ENCODE results near the gene MARK4. TPM values are rescaled to one million over a fixed set of nuclear protein-coding genes. Genes with fewer than 3 reads are reported as not detected.

The MARK4 gene
- total RNA-seq, 4 donors from 2014 or later: 11.0 to 40.8 (median 13.2) TPM

DNA sequence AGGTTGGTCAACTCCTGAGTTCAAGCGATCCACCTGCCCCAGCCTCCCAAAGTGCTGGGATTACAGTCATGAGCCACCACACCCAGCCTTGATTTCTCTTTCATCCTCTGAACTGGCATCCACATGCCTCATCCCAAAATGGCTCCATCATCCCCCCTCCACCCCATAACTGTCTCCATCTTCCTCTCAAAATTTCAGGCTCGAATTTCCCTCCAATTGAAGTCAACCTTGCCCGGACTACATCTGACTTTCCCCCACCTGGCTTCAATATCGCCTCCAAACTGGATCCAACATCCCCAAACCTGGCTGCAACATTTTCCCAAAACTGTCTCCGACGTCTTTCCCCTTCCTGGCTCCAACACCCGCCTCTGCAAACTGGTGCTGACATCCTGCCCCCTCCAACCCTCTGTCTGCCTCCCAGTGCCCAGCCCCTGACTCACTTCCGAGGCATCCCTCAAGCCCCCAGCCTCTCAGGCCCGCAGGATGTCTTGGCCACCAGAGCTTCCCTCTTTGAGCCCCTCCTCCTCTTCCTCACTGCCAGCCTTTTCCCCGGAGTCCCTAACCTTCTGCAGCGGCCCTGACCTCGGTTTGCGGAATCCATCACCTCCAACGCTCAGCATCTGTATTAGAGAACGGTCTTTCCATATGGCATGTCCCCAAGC is 6.8 kb upstream of the MARK4 start:
- H3K27ac ChIP-seq: no peak overlapping the region
- DNase-seq: no peak
- TF ChIP-seq POLR2A (IDR thresholded peaks at IDR 0.05): no peak
- TF ChIP-seq, protein P1, sequence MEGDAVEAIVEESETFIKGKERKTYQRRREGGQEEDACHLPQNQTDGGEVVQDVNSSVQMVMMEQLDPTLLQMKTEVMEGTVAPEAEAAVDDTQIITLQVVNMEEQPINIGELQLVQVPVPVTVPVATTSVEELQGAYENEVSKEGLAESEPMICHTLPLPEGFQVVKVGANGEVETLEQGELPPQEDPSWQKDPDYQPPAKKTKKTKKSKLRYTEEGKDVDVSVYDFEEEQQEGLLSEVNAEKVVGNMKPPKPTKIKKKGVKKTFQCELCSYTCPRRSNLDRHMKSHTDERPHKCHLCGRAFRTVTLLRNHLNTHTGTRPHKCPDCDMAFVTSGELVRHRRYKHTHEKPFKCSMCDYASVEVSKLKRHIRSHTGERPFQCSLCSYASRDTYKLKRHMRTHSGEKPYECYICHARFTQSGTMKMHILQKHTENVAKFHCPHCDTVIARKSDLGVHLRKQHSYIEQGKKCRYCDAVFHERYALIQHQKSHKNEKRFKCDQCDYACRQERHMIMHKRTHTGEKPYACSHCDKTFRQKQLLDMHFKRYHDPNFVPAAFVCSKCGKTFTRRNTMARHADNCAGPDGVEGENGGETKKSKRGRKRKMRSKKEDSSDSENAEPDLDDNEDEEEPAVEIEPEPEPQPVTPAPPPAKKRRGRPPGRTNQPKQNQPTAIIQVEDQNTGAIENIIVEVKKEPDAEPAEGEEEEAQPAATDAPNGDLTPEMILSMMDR (IDR thresholded peaks at IDR 0.05): no peak
- no peak for TF ChIP-seq POLR2AphosphoS5 (IDR thresholded peaks at IDR 0.05)
- TF ChIP-seq EP300 (IDR thresholded peaks at IDR 0.05; ENCODE audit: low read depth): no peak
- H3K4me3 ChIP-seq: no peak overlapping the region
- no peaks in the 10 kb centered on the region for H3K9me3 ChIP-seq
- peaks cover 0 to 8% (median 3%) of the 10 kb centered on the region in 4 donors for H3K4me1 ChIP-seq
- WGBS, 2 donors (ENCODE audit: low coverage in 1 of 2): 50 to 66% methylated on average over 12 to 15 of the region's 15 CpGs
- in situ Hi-C loops (cut with MboI; ENCODE audit: low pct_ligation_motif_present in 1 of 4, low pct_unique_long_range_greater_than_20kb in 1 of 4, low sequenced_read_pairs in 3 of 4) (no loop called here), intact Hi-C loops (cut with DNase I; ENCODE audit: low total_unique reads) (no loop called here)
- H3K36me3 ChIP-seq: no peaks in the 10 kb centered on the region
- H3K27me3 ChIP-seq: no peaks in the 10 kb centered on the region

- H3K4me1 ChIP-seq: peaks cover under 1 to 11% (median 5%) of the 10 kb centered on the region in 4 donors
- no peaks in the 10 kb centered on the region for H3K36me3 ChIP-seq
- H3K27me3 ChIP-seq: no peaks in the 10 kb centered on the region
- intact Hi-C loops (cut with DNase I; ENCODE audit: low total_unique reads): no loop called here
- no peaks in the 10 kb centered on the region for H3K9me3 ChIP-seq
- 76 to 92% methylated on average over 2 to 17 of the region's 17 CpGs for WGBS, 2 donors (ENCODE audit: low coverage in 1 of 2)
- in situ Hi-C loops (cut with MboI; ENCODE audit: low pct_ligation_motif_present in 1 of 4, low pct_unique_long_range_greater_than_20kb in 1 of 4, low sequenced_read_pairs in 3 of 4): no loop called here
- no peak for TF ChIP-seq EP300 (IDR thresholded peaks at IDR 0.05; ENCODE audit: low read depth)
- no peak for TF ChIP-seq POLR2AphosphoS5 (IDR thresholded peaks at IDR 0.05)
- TF ChIP-seq, protein P1 (IDR thresholded peaks at IDR 0.05): no peak
- no peak for TF ChIP-seq POLR2A (IDR thresholded peaks at IDR 0.05)
- H3K4me3 ChIP-seq: no peak within 1 kb of the TSS
- H3K27ac ChIP-seq: peak within 1 kb of the TSS in 2 of 4 donors; percentile 16 to 34
- DNase-seq: no peak
These were observed 5.7 kb upstream of the MARK4 start, which contains the start of gene EXOC3L2 for GRCh38 chr19:45245334-45245787. Gene EXOC3L2, minus strand, starts transcription at chr19:45245407. Its CDS starts 6,362 bp downstream, at chr19:45239045.

GRCh38 chr19:45245826-45246225 is 5.2 kb upstream of the MARK4 start:
- no peaks in the 10 kb centered on the region for H3K27me3 ChIP-seq
- no peak overlapping the region for H3K4me3 ChIP-seq
- in situ Hi-C loops (cut with MboI; ENCODE audit: low pct_ligation_motif_present in 1 of 4, low pct_unique_long_range_greater_than_20kb in 1 of 4, low sequenced_read_pairs in 3 of 4): no loop called here
- peak overlapping the region in 2 of 4 donors; percentile 16 to 34 for H3K27ac ChIP-seq
- 40 to 61% methylated on average over 1 to 4 of the region's 4 CpGs for WGBS, 2 donors (ENCODE audit: low coverage in 1 of 2)
- TF ChIP-seq POLR2AphosphoS5 (IDR thresholded peaks at IDR 0.05): no peak
- TF ChIP-seq EP300 (IDR thresholded peaks at IDR 0.05; ENCODE audit: low read depth): no peak
- TF ChIP-seq, protein P1 (IDR thresholded peaks at IDR 0.05): no peak
- TF ChIP-seq POLR2A (IDR thresholded peaks at IDR 0.05): no peak
- no peak for DNase-seq
- intact Hi-C loops (cut with DNase I; ENCODE audit: low total_unique reads): no loop called here
- no peaks in the 10 kb centered on the region for H3K36me3 ChIP-seq
- peaks cover 3 to 16% (median 9%) of the 10 kb centered on the region in 4 donors for H3K4me1 ChIP-seq
- no peaks in the 10 kb centered on the region for H3K9me3 ChIP-seq

DNA sequence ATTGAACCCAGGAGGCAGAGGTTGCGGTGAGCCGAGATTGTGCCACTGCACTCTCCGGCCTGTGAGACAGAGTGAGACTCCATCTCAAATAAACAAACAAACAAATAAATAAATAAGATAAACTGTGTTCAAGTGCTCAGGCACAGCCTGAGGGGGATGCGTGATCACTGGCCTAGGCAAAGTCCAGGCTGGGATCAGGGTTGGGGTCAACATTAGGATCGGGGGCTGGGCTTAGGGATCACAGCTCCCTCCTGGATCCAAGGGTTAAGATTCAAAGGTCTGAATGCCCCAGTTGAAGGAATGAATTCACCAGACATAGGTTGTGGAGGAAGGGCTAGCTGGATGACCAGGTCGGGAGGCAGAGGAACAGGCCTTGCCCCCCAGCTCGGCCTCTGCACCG is 3.9 kb upstream of the MARK4 start:
- no peaks in the 10 kb centered on the region for H3K9me3 ChIP-seq
- no peaks in the 10 kb centered on the region for H3K36me3 ChIP-seq
- H3K4me3 ChIP-seq: no peak overlapping the region
- H3K4me1 ChIP-seq: peaks cover 5 to 20% (median 13%) of the 10 kb centered on the region in 4 donors
- in situ Hi-C loops (cut with MboI; ENCODE audit: low pct_ligation_motif_present in 1 of 4, low pct_unique_long_range_greater_than_20kb in 1 of 4, low sequenced_read_pairs in 3 of 4): no loop called here
- TF ChIP-seq, protein P1 (IDR thresholded peaks at IDR 0.05): no peak
- TF ChIP-seq POLR2AphosphoS5 (IDR thresholded peaks at IDR 0.05): no peak
- TF ChIP-seq EP300 (IDR thresholded peaks at IDR 0.05; ENCODE audit: low read depth): no peak
- no peak for TF ChIP-seq POLR2A (IDR thresholded peaks at IDR 0.05)
- no peaks in the 10 kb centered on the region for H3K27me3 ChIP-seq
- no peak for DNase-seq
- intact Hi-C loops (cut with DNase I; ENCODE audit: low total_unique reads): no loop called here
- no peak overlapping the region for H3K27ac ChIP-seq
- 90% methylated on average over 8 of the region's 8 CpGs; no CpG with 5 or more reads in 1 of the 2 donors for WGBS, 2 donors (ENCODE audit: low coverage in 1 of 2)

All from transverse colon (tissue), 4 donors.